GM12892 (cell line): ENCODE data around the gene SLC66A2.

Source experiments
- POLR2A ChIP-seq: IDR thresholded peaks from 2 replicates; pipeline ENCODE4 v1.6.1; 2011; ENCODE audit warnings: low read depth, low read length, control low read depth
- POLR2AphosphoS5 ChIP-seq: IDR thresholded peaks from 2 replicates; pipeline ENCODE4 v1.6.1; 2011; ENCODE audit warnings: low read depth, low read length, control low read depth
- TAF1 ChIP-seq: IDR thresholded peaks from 2 replicates; pipeline ENCODE4 v1.6.1; 2011; ENCODE audit warnings: low read depth, mild to moderate bottlenecking, control low read depth, low read length, borderline replicate concordance

GRCh38 chr18:79902640-79903039, 48.8 kb downstream of the SLC66A2 start:
- no peak for TF ChIP-seq POLR2A
- no peak for TF ChIP-seq TAF1
- TF ChIP-seq POLR2AphosphoS5, result no peak
